GM15510 (cell line): ENCODE results near the gene FLT1.

ENCODE experiments used
- POLR2A ChIP-seq: IDR thresholded peaks from 3 replicates; pipeline ENCODE4 v1.6.1; 2011; ENCODE audit warnings: borderline replicate concordance; ENCODE audit not compliant: insufficient read length; ENCODE audit errors: extremely low read depth

FLT1 gene, protein sequence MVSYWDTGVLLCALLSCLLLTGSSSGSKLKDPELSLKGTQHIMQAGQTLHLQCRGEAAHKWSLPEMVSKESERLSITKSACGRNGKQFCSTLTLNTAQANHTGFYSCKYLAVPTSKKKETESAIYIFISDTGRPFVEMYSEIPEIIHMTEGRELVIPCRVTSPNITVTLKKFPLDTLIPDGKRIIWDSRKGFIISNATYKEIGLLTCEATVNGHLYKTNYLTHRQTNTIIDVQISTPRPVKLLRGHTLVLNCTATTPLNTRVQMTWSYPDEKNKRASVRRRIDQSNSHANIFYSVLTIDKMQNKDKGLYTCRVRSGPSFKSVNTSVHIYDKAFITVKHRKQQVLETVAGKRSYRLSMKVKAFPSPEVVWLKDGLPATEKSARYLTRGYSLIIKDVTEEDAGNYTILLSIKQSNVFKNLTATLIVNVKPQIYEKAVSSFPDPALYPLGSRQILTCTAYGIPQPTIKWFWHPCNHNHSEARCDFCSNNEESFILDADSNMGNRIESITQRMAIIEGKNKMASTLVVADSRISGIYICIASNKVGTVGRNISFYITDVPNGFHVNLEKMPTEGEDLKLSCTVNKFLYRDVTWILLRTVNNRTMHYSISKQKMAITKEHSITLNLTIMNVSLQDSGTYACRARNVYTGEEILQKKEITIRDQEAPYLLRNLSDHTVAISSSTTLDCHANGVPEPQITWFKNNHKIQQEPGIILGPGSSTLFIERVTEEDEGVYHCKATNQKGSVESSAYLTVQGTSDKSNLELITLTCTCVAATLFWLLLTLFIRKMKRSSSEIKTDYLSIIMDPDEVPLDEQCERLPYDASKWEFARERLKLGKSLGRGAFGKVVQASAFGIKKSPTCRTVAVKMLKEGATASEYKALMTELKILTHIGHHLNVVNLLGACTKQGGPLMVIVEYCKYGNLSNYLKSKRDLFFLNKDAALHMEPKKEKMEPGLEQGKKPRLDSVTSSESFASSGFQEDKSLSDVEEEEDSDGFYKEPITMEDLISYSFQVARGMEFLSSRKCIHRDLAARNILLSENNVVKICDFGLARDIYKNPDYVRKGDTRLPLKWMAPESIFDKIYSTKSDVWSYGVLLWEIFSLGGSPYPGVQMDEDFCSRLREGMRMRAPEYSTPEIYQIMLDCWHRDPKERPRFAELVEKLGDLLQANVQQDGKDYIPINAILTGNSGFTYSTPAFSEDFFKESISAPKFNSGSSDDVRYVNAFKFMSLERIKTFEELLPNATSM (N-terminal part only)

DNA sequence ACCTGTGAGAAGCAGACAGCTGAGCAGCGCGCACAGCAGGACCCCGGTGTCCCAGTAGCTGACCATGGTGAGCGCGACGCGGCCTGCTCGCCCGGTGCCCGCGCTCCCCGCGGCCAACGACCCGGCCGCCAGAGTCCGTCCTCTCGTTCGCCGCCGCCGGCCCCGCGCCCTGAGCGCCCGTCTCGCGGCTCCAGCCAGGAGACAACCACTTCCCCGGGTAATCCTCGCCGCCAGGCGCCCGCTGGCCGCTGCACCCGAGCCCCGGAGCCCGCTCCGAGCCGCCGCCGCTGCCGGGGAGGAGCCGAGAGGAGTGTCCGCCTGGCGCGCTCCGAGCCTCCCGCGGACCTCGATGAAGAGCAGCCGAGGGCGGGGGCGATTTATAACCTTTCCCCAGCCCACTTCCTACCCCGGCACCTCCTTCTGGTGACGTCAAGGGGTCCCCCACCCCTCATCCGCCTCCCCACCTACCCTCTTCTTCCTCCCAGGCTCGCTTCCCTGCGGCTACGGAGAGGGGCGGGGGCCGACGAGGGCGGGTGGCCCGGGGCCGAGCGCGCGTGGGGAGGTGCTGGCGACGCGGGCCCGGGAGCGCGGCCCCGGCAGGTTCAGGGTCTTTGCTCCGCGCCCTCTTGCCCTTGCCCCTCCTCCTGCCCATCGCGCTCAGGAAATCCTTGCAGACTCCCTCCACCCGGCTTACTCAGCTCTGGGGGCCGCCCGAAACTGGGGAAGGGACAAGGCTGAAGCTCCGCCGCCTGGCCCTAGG lies at the start of gene FLT1:
FLT1 (minus strand) TSS at position 351 of the 760 bp plus-strand sequence; CDS start at position 66, 285 bp downstream.
- peak; percentile 42 for TF ChIP-seq POLR2A

DNA sequence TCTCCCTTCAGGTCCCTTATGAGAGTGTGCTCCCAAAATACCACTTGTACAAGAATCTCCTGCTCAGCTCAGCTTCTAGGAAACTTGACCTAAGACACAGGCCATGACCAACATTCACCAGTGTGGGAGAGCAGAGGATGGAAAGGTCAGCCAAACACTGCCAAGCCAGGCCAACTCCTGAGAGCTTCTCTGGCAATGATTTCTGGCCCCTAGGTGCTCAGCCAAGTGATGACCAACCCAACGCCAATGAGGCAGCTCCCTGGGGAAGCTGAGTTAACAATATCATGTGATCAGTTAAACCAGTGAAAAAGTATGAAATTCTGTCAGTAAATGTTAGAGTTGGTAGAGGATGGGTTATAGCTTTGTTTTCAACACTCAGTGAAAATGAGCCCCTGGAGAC lies 49.1 kb upstream of the FLT1 start:
- TF ChIP-seq POLR2A = no peak

DNA sequence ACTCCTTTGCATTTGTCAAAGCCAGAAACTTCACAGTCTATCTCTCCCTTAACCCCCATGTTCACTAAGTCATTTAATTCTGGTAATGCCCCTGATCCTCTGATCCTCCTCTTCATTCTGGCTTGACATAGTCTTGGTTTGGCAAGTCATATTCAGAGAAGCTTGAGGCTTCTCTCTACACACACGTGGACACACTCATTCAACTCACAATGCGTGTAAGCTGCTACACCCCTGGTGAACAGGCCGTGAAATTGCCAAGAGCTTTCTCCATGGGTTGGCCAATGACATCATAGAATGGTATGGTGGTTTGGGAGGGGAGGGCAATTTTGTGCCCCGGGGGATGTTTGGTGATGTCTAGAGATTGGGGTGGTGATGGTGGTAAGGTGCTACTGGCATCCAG lies 47.9 kb upstream of the FLT1 start:
- no peak for TF ChIP-seq POLR2A

DNA sequence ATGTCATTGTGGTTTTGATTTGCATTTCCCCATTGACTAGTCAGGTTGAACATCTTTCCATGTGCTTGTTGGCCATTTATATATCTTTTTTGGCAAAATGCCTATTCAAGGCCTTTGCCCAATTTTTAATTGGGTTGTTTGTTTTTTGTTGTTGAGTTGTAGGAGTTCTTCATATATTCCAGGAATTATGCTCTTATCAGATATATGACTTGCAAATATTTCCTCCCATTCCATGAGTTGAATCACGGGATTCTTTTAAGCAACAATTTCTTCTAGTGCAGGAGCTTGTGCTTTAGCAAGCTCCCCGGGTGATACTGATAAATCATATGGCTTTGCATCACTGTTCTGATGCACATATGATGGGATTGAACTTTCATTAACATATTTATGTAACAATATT lies 47.0 kb upstream of the FLT1 start:
- no peak for TF ChIP-seq POLR2A

DNA sequence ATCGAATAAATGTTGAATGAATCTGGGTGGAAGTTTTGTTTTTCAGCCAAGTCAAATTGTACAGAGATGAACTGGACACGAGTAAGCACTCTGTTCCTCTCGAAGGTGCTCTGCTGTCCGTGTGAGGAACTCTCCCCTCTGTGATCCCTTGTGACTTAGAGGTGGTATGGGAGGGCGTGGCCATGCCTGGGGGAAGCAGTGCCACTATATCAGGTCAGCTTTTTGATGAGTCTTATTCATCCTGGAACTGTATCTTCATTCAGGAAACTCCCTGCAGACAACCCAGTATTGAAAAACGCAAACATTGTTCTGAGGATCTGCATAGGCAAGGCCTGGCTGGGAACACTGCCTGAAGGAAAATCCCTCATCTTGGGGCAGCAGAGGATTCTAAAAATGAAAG lies 45.7 kb upstream of the FLT1 start:
- TF ChIP-seq POLR2A = no peak

DNA sequence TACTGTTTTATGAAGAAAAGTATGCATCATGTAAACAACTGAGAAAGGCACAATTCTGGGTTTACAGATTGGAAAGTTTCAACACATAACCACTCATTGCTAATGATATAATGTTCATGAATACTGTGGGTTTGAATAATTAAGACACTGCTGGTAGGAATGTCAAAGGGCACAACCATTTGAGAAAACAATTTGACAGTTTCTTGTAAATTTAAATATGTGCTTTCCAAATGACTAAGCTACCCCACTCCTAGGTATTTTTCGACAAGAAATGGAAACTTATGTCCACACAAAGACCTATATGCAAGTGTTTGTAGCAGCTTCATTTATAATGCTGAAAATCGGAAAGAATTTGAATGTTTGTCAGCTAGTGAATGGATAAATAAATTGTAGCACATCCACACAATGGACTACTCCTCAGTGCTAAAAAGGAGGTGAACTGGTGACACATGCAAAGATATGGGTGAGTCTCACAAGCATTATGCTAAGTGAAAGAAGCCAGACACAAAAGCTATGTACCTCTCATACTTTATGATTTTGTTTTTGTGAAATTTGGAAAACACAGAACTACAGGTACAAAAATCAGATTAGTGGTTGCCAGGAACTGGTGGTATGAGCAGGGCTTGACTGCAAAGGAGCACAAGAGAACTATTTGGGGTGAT lies 44.8 kb upstream of the FLT1 start:
- no peak for TF ChIP-seq POLR2A

DNA sequence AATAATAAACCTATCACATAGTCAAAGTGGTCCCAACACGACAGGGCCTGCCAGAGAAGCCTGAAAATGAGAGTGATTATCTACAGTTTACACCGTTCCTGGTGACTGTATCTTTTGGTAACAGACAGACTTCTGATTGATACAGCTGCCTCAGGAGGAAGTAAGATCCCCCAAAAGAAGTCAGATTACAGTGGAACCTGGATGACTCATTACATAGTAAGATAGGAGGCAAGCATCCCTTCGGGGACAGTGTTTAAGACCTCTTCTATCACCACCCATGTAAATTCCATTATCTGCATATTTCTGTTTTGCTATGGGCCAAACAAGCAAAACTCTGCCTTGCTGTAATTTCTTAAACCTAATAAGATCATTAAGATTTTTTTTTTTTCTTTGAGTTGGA lies 44.0 kb upstream of the FLT1 start:
- TF ChIP-seq POLR2A = no peak

DNA sequence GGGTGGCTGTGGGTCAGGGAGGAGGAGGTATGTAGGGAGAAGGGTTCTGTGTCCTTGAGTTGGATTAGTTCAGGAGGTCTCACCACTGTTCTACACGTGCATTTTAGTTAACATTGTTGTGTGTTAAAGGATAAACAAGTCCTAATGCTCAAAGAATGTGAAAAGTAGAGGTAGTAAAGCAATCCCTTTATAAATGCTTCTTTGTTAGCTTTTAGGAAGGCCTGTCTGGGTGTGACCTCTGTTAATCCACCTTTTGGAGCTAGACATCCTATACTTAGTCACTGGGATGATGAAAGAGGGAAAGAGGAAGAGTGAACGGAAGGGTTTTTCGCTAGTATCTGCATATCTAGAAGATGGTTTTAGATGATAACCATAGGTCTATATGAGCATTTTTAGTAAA lies 42.2 kb upstream of the FLT1 start:
- TF ChIP-seq POLR2A = no peak

DNA sequence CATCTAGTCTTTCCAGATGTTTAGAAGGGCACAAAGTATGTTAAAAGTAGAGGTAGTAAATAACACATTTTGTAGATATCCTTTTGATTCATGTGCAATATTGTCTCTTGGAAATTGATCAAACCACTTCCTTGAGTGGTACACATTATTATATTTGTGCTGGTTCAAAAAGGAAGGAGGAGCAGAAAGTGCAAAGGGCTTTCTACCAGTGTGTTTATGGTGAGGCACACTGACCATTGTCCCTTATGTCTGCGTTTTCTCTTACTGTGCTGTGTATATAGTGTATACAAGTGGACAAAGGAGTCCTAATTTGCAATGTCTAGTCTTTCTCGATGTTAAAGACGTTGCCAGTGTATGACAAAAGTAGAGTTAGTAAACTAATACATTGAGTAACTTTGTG lies 41.4 kb upstream of the FLT1 start:
- no peak for TF ChIP-seq POLR2A

DNA sequence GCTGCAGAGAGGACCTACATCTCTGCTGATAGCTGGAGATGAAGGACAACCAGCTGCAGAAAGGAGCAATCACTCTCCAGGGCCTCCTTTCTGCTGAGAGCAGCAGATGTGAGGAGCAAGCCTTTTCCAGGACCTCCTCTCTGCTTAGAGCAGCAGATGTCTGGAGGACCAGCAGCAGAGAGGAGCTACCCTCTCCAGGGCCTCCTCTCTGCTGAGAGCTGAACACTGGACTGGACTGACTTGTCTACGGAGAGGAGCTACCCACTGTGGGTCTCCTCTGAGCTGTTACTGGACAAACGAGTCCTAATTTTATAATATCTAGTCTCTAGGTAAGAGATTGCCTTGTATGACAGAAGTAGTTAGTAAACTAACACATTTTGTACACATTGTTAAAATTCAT lies 40.8 kb upstream of the FLT1 start:
- TF ChIP-seq POLR2A = no peak

DNA sequence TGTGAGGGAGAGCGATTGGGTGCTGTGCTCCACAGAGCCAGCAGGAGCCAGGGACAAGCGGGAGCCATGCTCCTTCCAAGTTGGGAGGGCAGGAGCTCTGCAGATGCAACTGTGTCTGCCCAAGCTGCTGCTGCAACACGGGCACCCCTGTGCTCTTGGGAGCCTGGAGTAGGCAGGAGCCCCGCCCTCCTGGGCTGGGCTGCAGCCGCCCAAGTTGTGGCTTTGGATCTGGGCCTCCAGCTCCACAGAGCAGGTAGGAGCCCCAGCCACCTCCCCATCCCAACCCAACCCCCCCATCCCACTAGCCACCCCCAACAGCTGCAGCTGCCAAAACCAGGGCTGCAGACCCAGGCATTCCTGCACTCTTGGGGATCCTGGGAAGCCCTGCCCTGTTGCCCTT lies 39.9 kb upstream of the FLT1 start:
- TF ChIP-seq POLR2A = no peak

DNA sequence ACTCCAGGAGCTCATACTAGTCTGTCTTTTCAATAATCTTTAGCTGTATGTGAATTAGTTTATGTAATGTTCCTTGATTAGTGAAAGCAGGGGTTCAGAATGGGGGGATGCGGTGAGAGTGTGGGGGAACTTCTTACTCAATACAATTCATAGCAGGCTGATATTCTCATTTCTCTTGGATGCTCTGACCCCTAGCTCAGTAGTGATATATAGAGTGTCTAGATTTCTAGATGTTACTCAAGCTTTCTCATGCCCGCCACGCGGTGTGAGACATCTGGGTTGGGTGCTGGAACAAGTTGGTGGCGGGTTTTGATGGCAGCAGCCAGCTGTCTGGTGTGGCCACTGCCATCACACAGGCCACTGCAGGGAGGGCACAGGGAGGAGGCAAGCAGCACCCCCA lies 39.3 kb upstream of the FLT1 start:
- TF ChIP-seq POLR2A = no peak

DNA sequence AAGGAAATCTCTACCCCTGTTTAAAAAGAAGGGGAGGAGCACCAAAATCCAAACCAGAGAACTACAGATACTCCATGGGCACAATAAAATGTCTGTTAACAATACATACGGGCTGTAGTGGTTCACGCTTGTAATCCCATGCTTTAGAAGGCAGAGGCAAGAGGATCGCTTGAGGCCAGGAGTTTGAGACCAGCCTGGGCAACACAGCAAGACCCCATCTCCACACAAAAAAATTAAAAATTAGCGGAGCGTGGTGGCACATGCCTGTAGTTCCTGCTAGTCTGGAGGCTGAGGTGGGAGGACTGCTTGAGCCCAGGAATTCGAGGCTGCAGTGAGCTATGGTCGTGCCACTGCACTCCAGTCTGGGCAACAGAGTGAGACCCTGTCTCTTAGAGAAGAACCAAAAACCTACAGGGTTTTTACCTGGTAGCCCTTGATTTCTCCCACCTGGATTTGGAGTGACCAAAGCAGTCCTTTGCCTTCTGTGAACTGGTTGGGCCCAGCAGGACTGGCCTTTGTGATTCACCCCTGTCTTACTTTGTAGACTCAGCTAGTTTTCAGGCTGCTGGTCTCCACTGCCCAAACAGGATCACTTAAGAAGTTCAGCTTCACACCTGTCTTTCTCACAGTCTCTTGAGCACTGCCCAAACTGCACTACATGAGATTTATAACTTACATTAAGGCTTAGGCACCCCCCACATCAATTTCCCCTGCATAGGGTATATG lies 38.7 kb upstream of the FLT1 start:
- TF ChIP-seq POLR2A = no peak
